Effector memory CD8-positive, alpha-beta T cell (primary cell): ENCODE measurements around the gene GGT1.
A peak's percentile ranks its signal among the peaks of the same experiment; 100 is the strongest.
"Not testable (repeated sequence)": the region's sequence is repeated elsewhere in the genome, so short reads cannot be mapped to it uniquely, and the experiment has no call there.

Source experiments
- ATAC-seq: fragments of 150-1000 bp; cut with Tn5 transposase; replicated peaks from 2 replicates; pipeline ENCODE4 v1.10.0; 2021; ENCODE audit warnings: mild to moderate bottlenecking, moderate library complexity
- DNase-seq, 3 experiments: peaks; one replicate each; pipeline ENCODE4 v3.0.0; 2021
- H3K27ac Mint-ChIP-seq, 2 donors: one replicate each; pipeline ENCODE4 v1.8.0; 2022; ENCODE audit warnings: mild to moderate bottlenecking in 2 of 2, mixed read lengths in 2 of 2, moderate library complexity in 2 of 2
- H3K27me3 Mint-ChIP-seq, 2 donors: one replicate each; pipeline ENCODE4 v1.8.0; 2022; ENCODE audit warnings: mixed read lengths in 2 of 2
- H3K36me3 Mint-ChIP-seq: one replicate; pipeline ENCODE4 v1.8.0; 2022; ENCODE audit warnings: mild to moderate bottlenecking, moderate library complexity, mixed read lengths; ENCODE audit not compliant: insufficient read depth
- H3K4me1 Mint-ChIP-seq, 2 donors: one replicate each; pipeline ENCODE4 v1.8.0; 2022; ENCODE audit warnings: low read depth in 2 of 2, mixed read lengths in 2 of 2
- H3K4me3 Mint-ChIP-seq, 2 donors: one replicate each; pipeline ENCODE4 v1.8.0; 2022; ENCODE audit warnings: mild to moderate bottlenecking in 2 of 2, mixed read lengths in 2 of 2, moderate library complexity in 2 of 2
- H3K9me3 Mint-ChIP-seq, 2 donors: one replicate each; pipeline ENCODE4 v1.8.0; 2022; ENCODE audit warnings: mixed read lengths in 2 of 2

Gene GGT1

GRCh38 chr22:24588381-24588756 is 14.6 kb upstream of the GGT1 start:
- ATAC-seq (no peak), DNase-seq (no peak)
- H3K36me3 Mint-ChIP-seq, result no peaks in the 10 kb centered on the region
- H3K27me3 Mint-ChIP-seq, result peaks cover 0 to 5% of the 10 kb centered on the region in 2 donors
- peaks cover 5% of the 10 kb centered on the region in 2 donors for H3K4me1 Mint-ChIP-seq
- H3K27ac Mint-ChIP-seq, result no peak overlapping the region
- H3K9me3 Mint-ChIP-seq, result no peaks in the 10 kb centered on the region
- H3K4me3 Mint-ChIP-seq, result no peak overlapping the region

GRCh38 chr22:24588757-24589481 is 14.1 kb upstream of the GGT1 start:
- no peak for DNase-seq
- no peak overlapping the region for H3K27ac Mint-ChIP-seq
- no peak for ATAC-seq
- H3K27me3 Mint-ChIP-seq, result peaks cover 0 to 5% of the 10 kb centered on the region in 2 donors
- H3K9me3 Mint-ChIP-seq, result no peaks in the 10 kb centered on the region
- no peak overlapping the region for H3K4me3 Mint-ChIP-seq
- H3K36me3 Mint-ChIP-seq, result no peaks in the 10 kb centered on the region
- H3K4me1 Mint-ChIP-seq, result peaks cover 5% of the 10 kb centered on the region in 2 donors

- ATAC-seq (no peak), DNase-seq (no peak)
- no peak overlapping the region for H3K27ac Mint-ChIP-seq
- H3K36me3 Mint-ChIP-seq, result no peaks in the 10 kb centered on the region
- H3K4me1 Mint-ChIP-seq, result peaks cover 5% of the 10 kb centered on the region in 2 donors
- H3K4me3 Mint-ChIP-seq, result no peak overlapping the region
- no peaks in the 10 kb centered on the region for H3K9me3 Mint-ChIP-seq
- H3K27me3 Mint-ChIP-seq, result peaks cover 0 to 5% of the 10 kb centered on the region in 2 donors
Measured at GRCh38 chr22:24589518-24590030, 13.4 kb upstream of the GGT1 start.

GRCh38 chr22:24590596-24591173 is 12.3 kb upstream of the GGT1 start:
- Mint-ChIP-seq H3K4me3 (no peak overlapping the region), H3K36me3 (no peaks in the 10 kb centered on the region), H3K27ac (no peak overlapping the region), H3K4me1 (peaks cover 5% of the 10 kb centered on the region in 2 donors), H3K27me3 (peaks cover 0 to 5% of the 10 kb centered on the region in 2 donors), H3K9me3 (no peaks in the 10 kb centered on the region)
- no peak for ATAC-seq
- DNase-seq, result no peak

GRCh38 chr22:24591286-24591830 is 11.6 kb upstream of the GGT1 start:
- no peak overlapping the region for H3K4me3 Mint-ChIP-seq
- no peaks in the 10 kb centered on the region for H3K36me3 Mint-ChIP-seq
- H3K4me1 Mint-ChIP-seq, result peaks cover 5% of the 10 kb centered on the region in 2 donors

GRCh38 chr22:24592058-24592850 is 10.7 kb upstream of the GGT1 start:
- ATAC-seq (peak; percentile 22), DNase-seq (no peak)
- Mint-ChIP-seq H3K36me3 (no peaks in the 10 kb centered on the region), H3K4me3 (peak overlapping the region; percentile 78 to 84), H3K27ac (no peak overlapping the region), H3K4me1 (peaks cover 5% of the 10 kb centered on the region in 2 donors), H3K27me3 (peaks cover 0 to 5% of the 10 kb centered on the region in 2 donors), H3K9me3 (no peaks in the 10 kb centered on the region)

More at GRCh38 chr22:24591286-24591830, 11.6 kb upstream of the GGT1 start:
- ATAC-seq (no peak), DNase-seq (no peak)
- H3K9me3 Mint-ChIP-seq, result no peaks in the 10 kb centered on the region
- peaks cover 0 to 5% of the 10 kb centered on the region in 2 donors for H3K27me3 Mint-ChIP-seq
- H3K27ac Mint-ChIP-seq, result no peak overlapping the region

GRCh38 chr22:24592851-24593558 is 10.0 kb upstream of the GGT1 start, which contains the start of gene LRRC75B:
LRRC75B (minus strand) TSS chr22:24593073; CDS start chr22:24593039, 34 bp downstream.
- ATAC-seq (peak; percentile 79), DNase-seq (peak; percentile 8 to 13 (median 13))
- no peaks in the 10 kb centered on the region for H3K36me3 Mint-ChIP-seq
- H3K27me3 Mint-ChIP-seq, result peaks cover 0 to 5% of the 10 kb centered on the region in 2 donors
- H3K4me3 Mint-ChIP-seq, result peak within 1 kb of the TSS; percentile 78 to 84
- no peaks in the 10 kb centered on the region for H3K9me3 Mint-ChIP-seq
- H3K27ac Mint-ChIP-seq, result peak within 1 kb of the TSS in 1 of 2 donors; percentile 41
- peaks cover 5% of the 10 kb centered on the region in 2 donors for H3K4me1 Mint-ChIP-seq

- H3K27ac Mint-ChIP-seq, result peak overlapping the region in 1 of 2 donors; percentile 41
- not testable (repeated sequence) for H3K4me1 Mint-ChIP-seq, H3K27me3 Mint-ChIP-seq, ATAC-seq, DNase-seq, H3K36me3 Mint-ChIP-seq, H3K9me3 Mint-ChIP-seq
- H3K4me3 Mint-ChIP-seq, result peak overlapping the region; percentile 78 to 84
Measured at GRCh38 chr22:24593559-24593835, 9.5 kb upstream of the GGT1 start.

- DNase-seq, result no peak
- no peaks in the 10 kb centered on the region for H3K9me3 Mint-ChIP-seq
- no peak for ATAC-seq
- peak overlapping the region in 1 of 2 donors; percentile 41 for H3K27ac Mint-ChIP-seq
- peak overlapping the region; percentile 78 to 84 for H3K4me3 Mint-ChIP-seq
- H3K4me1 Mint-ChIP-seq, result peaks cover 5 to 6% of the 10 kb centered on the region in 2 donors
- H3K27me3 Mint-ChIP-seq, result peaks cover 0 to 5% of the 10 kb centered on the region in 2 donors
- H3K36me3 Mint-ChIP-seq, result no peaks in the 10 kb centered on the region
Measured at GRCh38 chr22:24593836-24594568, 9.0 kb upstream of the GGT1 start.

- ATAC-seq, result no peak
- no peaks in the 10 kb centered on the region for H3K9me3 Mint-ChIP-seq
- DNase-seq, result no peak
- no peak overlapping the region for H3K27ac Mint-ChIP-seq
- H3K4me1 Mint-ChIP-seq, result peaks cover 5 to 12% of the 10 kb centered on the region in 2 donors
- peaks cover 0 to 5% of the 10 kb centered on the region in 2 donors for H3K27me3 Mint-ChIP-seq
- H3K36me3 Mint-ChIP-seq, result no peaks in the 10 kb centered on the region
- H3K4me3 Mint-ChIP-seq, result no peak overlapping the region
Measured at GRCh38 chr22:24594569-24595120, 8.3 kb upstream of the GGT1 start.

- DNase-seq (no peak), ATAC-seq (no peak)
- Mint-ChIP-seq H3K27ac (no peak overlapping the region), H3K27me3 (peaks cover 0 to 5% of the 10 kb centered on the region in 2 donors), H3K4me1 (peaks cover 5 to 12% of the 10 kb centered on the region in 2 donors), H3K9me3 (no peaks in the 10 kb centered on the region), H3K36me3 (no peaks in the 10 kb centered on the region), H3K4me3 (no peak overlapping the region)
Measured at GRCh38 chr22:24595228-24595627, 7.8 kb upstream of the GGT1 start.

- H3K9me3 Mint-ChIP-seq, result no peaks in the 10 kb centered on the region
- no peak overlapping the region for H3K27ac Mint-ChIP-seq
- no peaks in the 10 kb centered on the region for H3K36me3 Mint-ChIP-seq
- H3K4me3 Mint-ChIP-seq, result no peak overlapping the region
- DNase-seq (no peak), ATAC-seq (no peak)
- peaks cover 0 to 5% of the 10 kb centered on the region in 2 donors for H3K27me3 Mint-ChIP-seq
- H3K4me1 Mint-ChIP-seq, result peaks cover 5 to 12% of the 10 kb centered on the region in 2 donors
Measured at GRCh38 chr22:24595863-24596262, 7.1 kb upstream of the GGT1 start.
